PC-3 (cell line): ENCODE results near the gene PPP1R3D. TPM values are rescaled to one million over a fixed set of nuclear protein-coding genes. Genes with fewer than 3 reads are reported as not detected.
A peak's percentile ranks its signal among the peaks of the same experiment; 100 is the strongest.
"Not testable (repeated sequence)": the region's sequence is repeated elsewhere in the genome, so short reads cannot be mapped to it uniquely, and the experiment has no call there.

Experiments used
- ATAC-seq: fragments of 200-7000 bp; cut with Tn5 transposase; 2 replicates; pipeline ENCODE4 v1.9.1; 2020; ENCODE audit warnings: mild to moderate bottlenecking, moderate library complexity
- BruUV-seq: library from RNA; stranded (reverse); fragments of 400-500 nt; replicated peaks from 2 replicates; lab custom pipeline; 2021; lab: Mats Ljungman, UMichigan
- CTCF ChIA-PET: fragments of 300-600 bp; sonication (Branson Sonifier 250); formaldehyde crosslinking; loops from one replicate; lab custom pipeline; 2022; ENCODE audit warnings: antibody characterized with exemption; lab: Charles Lee
- POLR2A ChIA-PET: fragments of 300-600 bp; sonication (Branson Sonifier 250); formaldehyde crosslinking; loops from one replicate; lab custom pipeline; 2022; ENCODE audit warnings: antibody characterized with exemption; ENCODE audit not compliant: unreplicated experiment; lab: Charles Lee
- DNase-seq: peaks from one replicate; pipeline ENCODE4 v3.0.0-alpha.2; 2015
- H2AFZ ChIP-seq: fragments of 300-600 bp; sonication (generic); 2 replicates; pipeline ENCODE4 v1.6.0; 2016; ENCODE audit warnings: antibody characterized with exemption, low read length
- H3F3A ChIP-seq: fragments of 300-600 bp; sonication (generic); one replicate; pipeline ENCODE4 v1.6.0; 2017; ENCODE audit warnings: antibody characterized with exemption, low read length, control low read depth, mild to moderate bottlenecking; ENCODE audit not compliant: unreplicated experiment
- H3K27ac ChIP-seq: fragments of 300-600 bp; sonication (generic); 2 replicates; pipeline ENCODE4 v1.5.1; 2016; ENCODE audit warnings: mild to moderate bottlenecking, low read length
- H3K27me3 ChIP-seq: fragments of 300-600 bp; sonication (generic); 2 replicates; pipeline ENCODE4 v1.6.1; 2016; ENCODE audit warnings: low read length, mixed read lengths
- H3K36me3 ChIP-seq: fragments of 300-600 bp; sonication (generic); 2 replicates; pipeline ENCODE4 v1.6.1; 2016; ENCODE audit warnings: low read depth, mixed run types, low read length, mixed read lengths
- H3K4me1 ChIP-seq: fragments of 300-600 bp; sonication (generic); 2 replicates; pipeline ENCODE4 v1.5.1; 2016; ENCODE audit warnings: low read length; ENCODE audit not compliant: insufficient read depth
- H3K4me2 ChIP-seq: fragments of 300-600 bp; sonication (generic); 2 replicates; pipeline ENCODE4 v1.6.0; 2016; ENCODE audit warnings: low read length
- H3K4me3 ChIP-seq: fragments of 300-600 bp; sonication (generic); 2 replicates; pipeline ENCODE4 v1.5.1; 2016; ENCODE audit warnings: mild to moderate bottlenecking, low read length, mixed read lengths
- H3K79me2 ChIP-seq: fragments of 300-600 bp; sonication (generic); 2 replicates; pipeline ENCODE4 v1.6.1; 2017; ENCODE audit warnings: low read length, mixed read lengths
- H3K9ac ChIP-seq: fragments of 300-600 bp; sonication (generic); 2 replicates; pipeline ENCODE4 v1.6.0; 2016; ENCODE audit warnings: mild to moderate bottlenecking, low read length
- H3K9me2 ChIP-seq: fragments of 300-600 bp; sonication (generic); replicated peaks from 2 replicates; pipeline ENCODE4 v1.6.1; 2016; ENCODE audit warnings: mixed run types, low read length, mixed read lengths
- H3K9me3 ChIP-seq: fragments of 300-600 bp; sonication (generic); 2 replicates; pipeline ENCODE4 v1.6.1; 2016; ENCODE audit warnings: low read length, mixed read lengths
- H4K20me1 ChIP-seq: fragments of 300-600 bp; sonication (generic); 2 replicates; pipeline ENCODE4 v1.6.1; 2016; ENCODE audit warnings: low read length, mixed read lengths
- EZH2 ChIP-seq: fragments of 300-600 bp; sonication (generic); IDR thresholded peaks from one replicate; pipeline ENCODE4 v1.6.1; 2017; ENCODE audit warnings: antibody characterized with exemption, mild to moderate bottlenecking, low read length; ENCODE audit not compliant: unreplicated experiment
- EZH2phosphoT487 ChIP-seq: fragments of 300-600 bp; sonication (generic); IDR thresholded peaks from 2 replicates; pipeline ENCODE4 v1.6.1; 2018; ENCODE audit warnings: mild to moderate bottlenecking, antibody characterized with exemption, low read length, borderline replicate concordance
- intact Hi-C: fragments of 100-400 bp; cut with micrococcal nuclease; formaldehyde crosslinking; loops from 2 replicates; pipeline ENCODE4 v1.9.0; 2023
- total RNA-seq: library from RNA; depleted of rRNA; stranded (reverse); fragments of >200 nt; gene quantifications from 2 replicates; pipeline ENCODE4 v1.2.3, GENCODE V29; 2014
- TF ChIP-seq, protein P1 (sequence below): fragments of 300-600 bp; sonication (generic); conservative IDR thresholded peaks from 2 replicates; pipeline ENCODE4 v1.5.1; 2017; ENCODE audit warnings: antibody characterized with exemption, low read depth, mild to moderate bottlenecking, low read length

Gene PPP1R3D
- total RNA-seq, 1 experiment from 2014 or later = 6.3 TPM

DNA sequence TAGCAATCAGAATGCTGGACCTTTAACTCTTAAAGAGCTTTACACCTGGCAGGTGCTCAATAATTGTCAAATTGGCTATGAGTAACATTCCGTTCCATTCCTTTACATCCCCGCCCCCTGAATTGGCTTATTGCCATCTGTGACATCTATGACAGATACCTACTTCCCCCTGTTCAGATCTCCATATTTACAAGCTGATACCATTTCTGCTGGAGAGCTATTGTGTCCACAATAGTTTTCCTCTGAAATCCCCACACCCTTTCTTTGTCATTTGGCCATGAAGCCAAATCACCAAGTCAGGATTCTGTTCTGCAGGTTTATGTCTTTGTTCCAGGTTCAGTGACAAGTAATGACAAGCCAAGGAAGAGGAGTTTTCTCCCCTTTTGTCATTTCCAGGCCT lies 21.3 kb upstream of the PPP1R3D start:
- Histone ChIP-seq H3K9me2 (no peaks in the 10 kb centered on the region), H3F3A (no peaks in the 10 kb centered on the region), H3K9ac (no peak overlapping the region), H3K4me1 (peaks cover 13% of the 10 kb centered on the region; the same call in 1 of the 2 replicates), H3K27ac (no peak overlapping the region), H3K27me3 (no peaks in the 10 kb centered on the region), H3K4me2 (no peak overlapping the region), H3K79me2 (no peaks in the 10 kb centered on the region), H2AFZ (no peak overlapping the region), H3K4me3 (no peak overlapping the region), H3K9me3 (no peaks in the 10 kb centered on the region), H3K36me3 (no peaks in the 10 kb centered on the region), H4K20me1 (no peaks in the 10 kb centered on the region)
- no peak for TF ChIP-seq EZH2
- ChIA-PET POLR2A (interaction anchor here (0.6 kb wide), 1 partner anchor 9 kb away, joined by 3 read pairs; no protein-coding TSS in a partner anchor), CTCF (no interaction called here)
- DNase-seq (peak; percentile 46), ATAC-seq (no peak)
- intact Hi-C loops = no loop called here
- BruUV-seq = no TSS peak

DNA sequence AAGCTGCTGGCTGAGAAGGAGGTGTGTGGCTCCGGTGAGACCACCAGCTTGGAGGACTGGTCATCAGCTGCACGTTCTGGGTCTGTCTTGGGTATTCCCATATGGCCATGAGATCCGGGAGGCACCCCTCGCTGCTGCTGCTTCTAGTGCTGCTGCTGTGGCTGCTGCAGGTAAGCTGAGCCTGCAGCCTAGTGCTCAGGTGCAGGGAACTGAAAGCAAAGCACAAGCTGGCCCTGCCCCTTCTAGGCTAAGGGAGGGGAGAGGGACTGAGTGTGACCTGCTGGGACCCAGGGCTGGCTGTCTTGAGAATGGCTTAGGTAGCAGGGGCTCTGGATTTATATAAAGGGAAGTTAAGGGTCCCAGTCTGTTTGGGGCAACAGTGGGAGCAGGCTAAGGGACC lies 18.5 kb upstream of the PPP1R3D start:
- ChIA-PET POLR2A (no interaction called here), CTCF (no interaction called here)
- TF ChIP-seq EZH2phosphoT487 (no peak), EZH2 (no peak)
- TF ChIP-seq, protein P1, sequence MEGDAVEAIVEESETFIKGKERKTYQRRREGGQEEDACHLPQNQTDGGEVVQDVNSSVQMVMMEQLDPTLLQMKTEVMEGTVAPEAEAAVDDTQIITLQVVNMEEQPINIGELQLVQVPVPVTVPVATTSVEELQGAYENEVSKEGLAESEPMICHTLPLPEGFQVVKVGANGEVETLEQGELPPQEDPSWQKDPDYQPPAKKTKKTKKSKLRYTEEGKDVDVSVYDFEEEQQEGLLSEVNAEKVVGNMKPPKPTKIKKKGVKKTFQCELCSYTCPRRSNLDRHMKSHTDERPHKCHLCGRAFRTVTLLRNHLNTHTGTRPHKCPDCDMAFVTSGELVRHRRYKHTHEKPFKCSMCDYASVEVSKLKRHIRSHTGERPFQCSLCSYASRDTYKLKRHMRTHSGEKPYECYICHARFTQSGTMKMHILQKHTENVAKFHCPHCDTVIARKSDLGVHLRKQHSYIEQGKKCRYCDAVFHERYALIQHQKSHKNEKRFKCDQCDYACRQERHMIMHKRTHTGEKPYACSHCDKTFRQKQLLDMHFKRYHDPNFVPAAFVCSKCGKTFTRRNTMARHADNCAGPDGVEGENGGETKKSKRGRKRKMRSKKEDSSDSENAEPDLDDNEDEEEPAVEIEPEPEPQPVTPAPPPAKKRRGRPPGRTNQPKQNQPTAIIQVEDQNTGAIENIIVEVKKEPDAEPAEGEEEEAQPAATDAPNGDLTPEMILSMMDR = no peak
- no peaks in the 10 kb centered on the region for H3K36me3 ChIP-seq
- no peaks in the 10 kb centered on the region for H4K20me1 ChIP-seq
- ATAC-seq = no peak
- no peak overlapping the region for H3K9ac ChIP-seq
- no peaks in the 10 kb centered on the region for H3K9me2 ChIP-seq
- H3K4me2 ChIP-seq = no peak overlapping the region
- peaks cover 13% of the 10 kb centered on the region; the same call in 1 of the 2 replicates for H3K4me1 ChIP-seq
- H3K27me3 ChIP-seq = no peaks in the 10 kb centered on the region
- BruUV-seq = no TSS peak
- no peak overlapping the region for H3K27ac ChIP-seq
- H3K79me2 ChIP-seq = no peaks in the 10 kb centered on the region
- H2AFZ ChIP-seq = no peak overlapping the region
- DNase-seq = no peak
- no peak overlapping the region for H3K4me3 ChIP-seq
- H3K9me3 ChIP-seq = no peaks in the 10 kb centered on the region
- intact Hi-C loops = no loop called here
- no peaks in the 10 kb centered on the region for H3F3A ChIP-seq

DNA sequence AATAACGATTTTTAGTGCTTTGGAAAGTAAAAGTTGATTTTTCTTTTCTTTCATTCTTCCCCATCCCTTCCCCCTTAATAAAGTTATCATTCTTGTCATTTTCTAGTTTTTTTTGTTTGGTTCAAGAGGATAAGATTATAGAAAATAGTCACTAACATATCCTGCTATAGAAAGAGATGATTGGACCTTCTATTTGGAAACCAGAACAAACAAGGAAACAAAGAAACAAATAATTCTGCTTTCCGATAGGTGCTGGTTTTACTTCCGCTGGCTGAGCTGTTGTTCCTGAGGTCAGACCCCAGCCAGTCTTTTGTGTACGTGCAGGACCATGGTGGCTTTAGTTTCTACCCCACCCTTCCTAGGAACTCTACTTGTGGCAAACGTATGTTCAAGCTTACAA lies 18.0 kb upstream of the PPP1R3D start, which contains the start of gene CDH26:
Gene CDH26 (plus strand): TSS at position 301 of the 400 bp plus-strand sequence. CDS start 304 bp downstream, outside the sequence.
- no peaks in the 10 kb centered on the region for H3K27me3 ChIP-seq
- H3K27ac ChIP-seq = peak within 1 kb of the TSS; percentile 21; the same call in 1 of the 2 replicates
- DNase-seq = no peak
- H3K9me2 ChIP-seq = no peaks in the 10 kb centered on the region
- no peaks in the 10 kb centered on the region for H3F3A ChIP-seq
- BruUV-seq = no TSS peak
- H3K4me2 ChIP-seq = peak within 1 kb of the TSS; percentile 38
- H3K79me2 ChIP-seq = no peaks in the 10 kb centered on the region
- ChIA-PET POLR2A (interaction anchor here (0.7 kb wide), 1 partner anchor 13 kb away, joined by 3 read pairs; no protein-coding TSS in a partner anchor), CTCF (no interaction called here)
- H3K4me3 ChIP-seq = no peak within 1 kb of the TSS
- peaks cover 13% of the 10 kb centered on the region; the same call in 1 of the 2 replicates for H3K4me1 ChIP-seq
- H2AFZ ChIP-seq = no peak within 1 kb of the TSS
- H3K9me3 ChIP-seq = no peaks in the 10 kb centered on the region
- H4K20me1 ChIP-seq = no peaks in the 10 kb centered on the region
- H3K36me3 ChIP-seq = no peaks in the 10 kb centered on the region
- TF ChIP-seq, protein P1 = no peak
- H3K9ac ChIP-seq = no peak within 1 kb of the TSS
- intact Hi-C loops = no loop called here
- ATAC-seq = no peak

DNA sequence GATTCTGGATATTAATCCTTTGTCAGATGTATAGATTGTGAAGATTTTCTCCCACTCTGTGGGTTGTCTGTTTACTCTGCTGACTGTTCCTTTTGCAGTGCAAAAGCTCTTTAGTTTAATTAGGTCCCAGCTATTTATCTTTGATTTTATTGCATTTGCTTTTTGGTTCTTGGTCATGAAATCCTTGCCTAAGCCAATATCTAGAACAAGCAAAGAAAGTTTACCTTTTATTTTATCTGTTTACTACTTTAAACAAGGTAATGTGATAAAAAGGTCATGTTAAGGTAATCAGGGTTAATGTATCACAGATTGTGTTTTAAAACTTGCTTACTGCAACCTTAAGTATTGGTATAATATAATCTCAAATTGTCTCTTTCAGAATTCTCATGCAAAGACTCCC lies 17.5 kb upstream of the PPP1R3D start:
- DNase-seq, H4K20me1 ChIP-seq, BruUV-seq, CTCF ChIA-PET, H3K9ac ChIP-seq, H3F3A ChIP-seq, H3K9me2 ChIP-seq, H3K79me2 ChIP-seq, H3K27me3 ChIP-seq, H2AFZ ChIP-seq, H3K9me3 ChIP-seq, H3K36me3 ChIP-seq, H3K4me3 ChIP-seq: not testable (repeated sequence)
- intact Hi-C loops = loop anchor here (2.0 kb wide), 1 partner anchor 31 kb away; no protein-coding TSS in a partner anchor
- Histone ChIP-seq H3K4me2 (peak overlapping the region; percentile 38), H3K27ac (peak overlapping the region; percentile 21; the same call in 1 of the 2 replicates), H3K4me1 (peaks cover 13% of the 10 kb centered on the region; the same call in 1 of the 2 replicates)
- ATAC-seq = peak; percentile 37
- POLR2A ChIA-PET = interaction anchor here (0.7 kb wide), 1 partner anchor 13 kb away, joined by 3 read pairs; no protein-coding TSS in a partner anchor
